Sigmoid colon (tissue), 4 donors: ENCODE data around the gene CAPN10.

Source experiments
- CTCF ChIP-seq, 4 experiments: fragments of 450-650 bp in 3 of 4; fragments of 200-600 bp in 1 of 4; IDR thresholded peaks; one replicate each; pipeline ENCODE4 v1.5.1; 2016 to 2019; ENCODE audit warnings: antibody characterized with exemption in 4 of 4, mild to moderate bottlenecking in 3 of 4, moderate library complexity in 2 of 4
- POLR2A ChIP-seq, 2 donors: fragments of 450-650 bp; IDR thresholded peaks; one replicate each; pipeline ENCODE4 v1.6.1; 2016; ENCODE audit warnings: antibody characterized with exemption in 2 of 2, mild to moderate bottlenecking in 2 of 2, moderate library complexity in 2 of 2
- POLR2AphosphoS5 ChIP-seq, 4 donors: sonication (generic); formaldehyde crosslinking; IDR thresholded peaks; one replicate each; pipeline ENCODE4 v1.6.1; 2017; ENCODE audit warnings: antibody characterized with exemption in 4 of 4

- no peak for TF ChIP-seq CTCF (IDR thresholded peaks at IDR 0.05)
- no peak for TF ChIP-seq POLR2AphosphoS5 (IDR thresholded peaks at IDR 0.05)
- TF ChIP-seq POLR2A (IDR thresholded peaks at IDR 0.05), result no peak
Measured at GRCh38 chr2:240618776-240619175, 32.2 kb downstream of the CAPN10 start.
